MM.1S (cell line): ENCODE results near the gene PCBP4.

ENCODE experiments used
- CTCF ChIP-seq: fragments of 300-600 bp; sonication (generic); IDR thresholded peaks from 2 replicates; pipeline ENCODE4 v1.5.1; 2016; ENCODE audit warnings: antibody characterized with exemption, low read length, mixed read lengths
- EZH2 ChIP-seq: fragments of 300-600 bp; sonication (generic); optimal IDR thresholded peaks from 2 replicates; pipeline ENCODE3; 2017; ENCODE audit warnings: low read depth, mild to moderate bottlenecking, antibody characterized with exemption, low read length, mixed read lengths

GRCh38 chr3:51943451-51944391 lies 23.5 kb downstream of the PCBP4 start:
- TF ChIP-seq CTCF = no peak
- no peak for TF ChIP-seq EZH2
